CD4-positive, alpha-beta T cell (primary cell): Measurements from ENCODE around the gene HDHD3. TPM values are rescaled to one million over a fixed set of nuclear protein-coding genes. Genes with fewer than 3 reads are reported as not detected.

Experiments
- ATAC-seq: fragments of 200-7000 bp; cut with Tn5 transposase; one replicate; pipeline ENCODE4 v1.10.0; 2022; ENCODE audit warnings: mild to moderate bottlenecking; ENCODE audit not compliant: poor library complexity
- CTCF ChIA-PET: fragments of 350-600 bp; sonication (Branson Sonifier 250); formaldehyde crosslinking; loops from one replicate; lab custom pipeline; 2021; ENCODE audit warnings: antibody characterized with exemption, inconsistent platforms; lab: Charles Lee
- POLR2A ChIA-PET: fragments of 350-600 bp; sonication (Branson Sonifier 250); formaldehyde crosslinking; loops from one replicate; lab custom pipeline; 2021; ENCODE audit warnings: antibody characterized with exemption, inconsistent platforms; lab: Charles Lee
- DNase-seq, 14 experiments: peaks; one replicate each; pipeline ENCODE4 v3.0.0-alpha.2; 2013 to 2020; ENCODE audit warnings: mixed read lengths in 2 of 14
- H3K27ac ChIP-seq, 2 donors: one replicate each; pipeline versions ENCODE4 v1.5.1 to v1.7.0; 2013; ENCODE audit warnings: low read length in 2 of 2, low read depth in 1 of 2, mild to moderate bottlenecking in 1 of 2
- H3K27me3 ChIP-seq, 2 experiments: 1 replicate in 1 of 2; 2 replicates in 1 of 2; pipeline versions ENCODE4 v1.6.1 to v1.7.0; 2013; ENCODE audit warnings: low read length in 2 of 2, control low read depth in 1 of 2, mild to moderate bottlenecking in 1 of 2, moderate library complexity in 1 of 2; ENCODE audit not compliant: insufficient read depth in 2 of 2, control insufficient read depth in 1 of 2
- H3K36me3 ChIP-seq: one replicate; pipeline ENCODE4 v1.6.1; 2013; ENCODE audit warnings: low read length, control low read depth; ENCODE audit not compliant: insufficient read depth
- H3K4me1 ChIP-seq: one replicate; pipeline ENCODE4 v1.6.1; 2013; ENCODE audit warnings: low read length, control low read depth; ENCODE audit not compliant: insufficient read depth
- H3K4me3 ChIP-seq: one replicate; pipeline ENCODE4 v1.5.1; 2013; ENCODE audit warnings: mild to moderate bottlenecking, low read length, moderate library complexity
- H3K9me3 ChIP-seq, 2 experiments: 1 replicate in 1 of 2; 2 replicates in 1 of 2; pipeline versions ENCODE4 v1.6.1 to v1.7.0; 2013; ENCODE audit warnings: low read length in 2 of 2, mild to moderate bottlenecking in 2 of 2, control low read depth in 1 of 2, moderate library complexity in 1 of 2; ENCODE audit not compliant: control insufficient read depth in 1 of 2, insufficient read depth in 1 of 2
- H3K27ac Mint-ChIP-seq: one replicate; pipeline ENCODE4 v1.8.0; 2020; ENCODE audit warnings: mixed read lengths
- H3K27me3 Mint-ChIP-seq: one replicate; pipeline ENCODE4 v1.8.0; 2021; ENCODE audit warnings: mixed read lengths
- H3K36me3 Mint-ChIP-seq: one replicate; pipeline ENCODE4 v1.8.0; 2021; ENCODE audit warnings: low read depth, mixed read lengths
- H3K4me1 Mint-ChIP-seq: one replicate; pipeline ENCODE4 v1.8.0; 2021; ENCODE audit warnings: low read depth, mixed read lengths
- H3K4me3 Mint-ChIP-seq: one replicate; pipeline ENCODE4 v1.8.0; 2020; ENCODE audit warnings: mild to moderate bottlenecking, mixed read lengths
- H3K9me3 Mint-ChIP-seq: one replicate; pipeline ENCODE4 v1.8.0; 2020; ENCODE audit warnings: mixed read lengths
- CTCF ChIP-seq: fragments of 200-600 bp; IDR thresholded peaks from one replicate; pipeline ENCODE4 v1.8.0; 2022; ENCODE audit warnings: antibody characterized with exemption, mild to moderate bottlenecking
- intact Hi-C, 2 experiments: fragments of 100-400 bp; cut with DNase I in 1 of 2; cut with micrococcal nuclease in 1 of 2; formaldehyde crosslinking; loops; one replicate each; pipeline versions ENCODE4 v1.15.1 to v1.9.0; 2023 to 2025; cut with DNase I, micrococcal nuclease
- total RNA-seq, 174 experiments: library from RNA in 2 of 174; stranded (reverse) in 2 of 174; gene quantifications; one replicate each; pipeline ENCODE4 v1.2.3 and lab custom pipeline; 2021 to 2026

HDHD3 gene
- total RNA-seq, 2 experiments from 2014 or later = 12.8 to 13.2 TPM

- Histone ChIP-seq H3K4me1 (peaks cover 19% of the 10 kb centered on the region), H3K27ac (no peak overlapping the region), H3K9me3 (no peaks in the 10 kb centered on the region), H3K36me3 (no peaks in the 10 kb centered on the region), H3K27me3 (peaks cover 5% of the 10 kb centered on the region in 2 experiments), H3K4me3 (no peak overlapping the region)
- peaks cover 21% of the 10 kb centered on the region for H3K4me1 Mint-ChIP-seq
- no peak overlapping the region for H3K27ac Mint-ChIP-seq
- peaks cover 19% of the 10 kb centered on the region for H3K27me3 Mint-ChIP-seq
- no peak for ATAC-seq
- H3K9me3 Mint-ChIP-seq = no peaks in the 10 kb centered on the region
- intact Hi-C loops = loop anchor here in 1 of 2 experiments (10.0 kb wide), 1 partner anchor 60 kb away; the partner anchor contains the start of gene ALAD
- no peaks in the 10 kb centered on the region for H3K36me3 Mint-ChIP-seq
- ChIA-PET POLR2A (interaction anchor here (0.8 kb wide), 1 partner anchor 70 kb away, joined by 3 read pairs; no protein-coding TSS in a partner anchor), CTCF (no interaction called here)
- DNase-seq = no peak
- H3K4me3 Mint-ChIP-seq = no peak overlapping the region
- TF ChIP-seq CTCF = no peak
Measured at GRCh38 chr9:113345190-113345589, 31.6 kb downstream of the HDHD3 start.

- POLR2A ChIA-PET = no interaction called here
- no peak for TF ChIP-seq CTCF
- Histone ChIP-seq H3K27me3 (no peaks in the 10 kb centered on the region), H3K9me3 (no peaks in the 10 kb centered on the region), H3K36me3 (no peaks in the 10 kb centered on the region), H3K27ac (no peak overlapping the region), H3K4me1 (peaks cover 18% of the 10 kb centered on the region), H3K4me3 (no peak overlapping the region)
- Mint-ChIP-seq H3K9me3 (no peaks in the 10 kb centered on the region), H3K27me3 (peaks cover 13% of the 10 kb centered on the region), H3K4me1 (peaks cover 25% of the 10 kb centered on the region), H3K36me3 (no peaks in the 10 kb centered on the region), H3K4me3 (no peak overlapping the region), H3K27ac (no peak overlapping the region)
- CTCF ChIA-PET = no interaction called here
- DNase-seq = peak in 1 of 14 experiments; percentile 39
- intact Hi-C loops = loop anchor here (5.0 to 10.0 kb wide), 2 partner anchors 61 to 121 kb away; partner anchors contain the start of genes ALAD (in 1 of the 2), FKBP15 (in 1 of the 2) and SLC31A1 (in 1 of the 2)
- ATAC-seq = no peak
Measured at GRCh38 chr9:113343732-113344231, 33.0 kb downstream of the HDHD3 start.

- H3K4me3 ChIP-seq = no peak overlapping the region
- H3K27ac ChIP-seq = no peak overlapping the region
- H3K4me1 Mint-ChIP-seq = peaks cover 25% of the 10 kb centered on the region
- DNase-seq = peak in 3 of 14 experiments; percentile 21 to 54 (median 22)
- H3K27me3 Mint-ChIP-seq = peaks cover 11% of the 10 kb centered on the region
- H3K27ac Mint-ChIP-seq = no peak overlapping the region
- ChIA-PET CTCF (interaction anchor here (1.3 kb wide), 1 partner anchor 67 kb away, joined by 4 read pairs; no protein-coding TSS in a partner anchor), POLR2A (no interaction called here)
- no peaks in the 10 kb centered on the region for H3K9me3 Mint-ChIP-seq
- no peaks in the 10 kb centered on the region for H3K27me3 ChIP-seq
- no peak for TF ChIP-seq CTCF
- H3K36me3 Mint-ChIP-seq = no peaks in the 10 kb centered on the region
- H3K9me3 ChIP-seq = no peaks in the 10 kb centered on the region
- no peak for ATAC-seq
- H3K36me3 ChIP-seq = no peaks in the 10 kb centered on the region
- intact Hi-C loops = loop anchor here (5.0 to 10.0 kb wide), 2 partner anchors 63 to 120 kb away; partner anchors contain the start of genes ALAD (in 1 of the 2), FKBP15 (in 1 of the 2) and SLC31A1 (in 1 of the 2)
- peaks cover 18% of the 10 kb centered on the region for H3K4me1 ChIP-seq
- peak overlapping the region; percentile 59 for H3K4me3 Mint-ChIP-seq
Measured at GRCh38 chr9:113341712-113342410, 34.9 kb downstream of the HDHD3 start.
